Neural cell (in vitro differentiated cells): ENCODE measurements around the gene RBP5. TPM values are rescaled to one million over a fixed set of nuclear protein-coding genes. Genes with fewer than 3 reads are reported as not detected.

ENCODE experiments used
- H2AFZ ChIP-seq: fragments of 200-600, 300-800 bp; sonication (generic), shearing (Covaris generic); 2 replicates; pipeline ENCODE4 v1.6.0; 2014; ENCODE audit warnings: low read depth, mild to moderate bottlenecking, antibody characterized with exemption, low read length, moderate library complexity
- H3F3A ChIP-seq: fragments of 200-600 bp; shearing (Covaris generic); 2 replicates; pipeline ENCODE4 v1.6.1; 2016; ENCODE audit warnings: mild to moderate bottlenecking, moderate library complexity, mixed read lengths, antibody characterized with exemption, low read length; ENCODE audit not compliant: insufficient read depth, poor library complexity, severe bottlenecking
- H3K27ac ChIP-seq: fragments of 200-600, 300-800 bp; sonication (generic), shearing (Covaris generic); 2 replicates; pipeline ENCODE4 v1.5.1; 2014; ENCODE audit warnings: mild to moderate bottlenecking, low read length, moderate library complexity
- H3K27me3 ChIP-seq: fragments of 300-800, 200-600 bp; sonication (generic), shearing (Covaris generic); 2 replicates; pipeline ENCODE4 v1.6.0; 2014; ENCODE audit warnings: mild to moderate bottlenecking, low read depth, low read length, moderate library complexity; ENCODE audit not compliant: insufficient read depth
- H3K36me3 ChIP-seq: fragments of 300-800, 200-600 bp; sonication (generic), shearing (Covaris generic); 2 replicates; pipeline ENCODE4 v1.5.1; 2014; ENCODE audit warnings: mild to moderate bottlenecking, antibody characterized with exemption, low read length, moderate library complexity; ENCODE audit not compliant: insufficient read depth
- H3K4me2 ChIP-seq: fragments of 300-800, 200-600 bp; sonication (generic), shearing (Covaris generic); 2 replicates; pipeline ENCODE4 v1.6.0; 2014; ENCODE audit warnings: mild to moderate bottlenecking, low read length
- H3K4me3 ChIP-seq: fragments of 300-800, 200-600 bp; sonication (generic), shearing (Covaris generic); 2 replicates; pipeline ENCODE4 v1.5.1; 2014; ENCODE audit warnings: mild to moderate bottlenecking, low read length, moderate library complexity
- H3K79me2 ChIP-seq: fragments of 200-600 bp; shearing (Covaris generic); replicated peaks from 2 replicates; pipeline ENCODE4 v1.6.0; 2014; ENCODE audit warnings: mild to moderate bottlenecking, low read length, moderate library complexity; ENCODE audit not compliant: insufficient read depth
- H3K9ac ChIP-seq: fragments of 300-800, 200-600 bp; sonication (generic), shearing (Covaris generic); 2 replicates; pipeline ENCODE4 v1.6.1; 2016; ENCODE audit warnings: mild to moderate bottlenecking, low read length, mixed read lengths
- H3K9me2 ChIP-seq: fragments of 200-600 bp; shearing (Covaris generic); 2 replicates; pipeline ENCODE4 v1.6.1; 2016; ENCODE audit warnings: mild to moderate bottlenecking, low read length, mixed read lengths; ENCODE audit not compliant: insufficient read depth
- H3K9me3 ChIP-seq: fragments of 200-600, 300-800 bp; sonication (generic), shearing (Covaris generic); 2 replicates; pipeline ENCODE4 v1.6.1; 2016; ENCODE audit warnings: mild to moderate bottlenecking, mixed run types, low read length, moderate library complexity, mixed read lengths
- H4K20me1 ChIP-seq: fragments of 200-600 bp; shearing (Covaris generic); 2 replicates; pipeline ENCODE4 v1.6.1; 2016; ENCODE audit warnings: mild to moderate bottlenecking, mixed run types; ENCODE audit not compliant: insufficient read depth
- EP300 ChIP-seq: fragments of 450-650 bp; conservative IDR thresholded peaks from 2 replicates; pipeline ENCODE4 v1.6.1; 2014; ENCODE audit warnings: antibody characterized with exemption, mild to moderate bottlenecking, moderate library complexity; ENCODE audit not compliant: poor library complexity, severe bottlenecking
- EZH2 ChIP-seq: fragments of 200-600, 300-800 bp; shearing (Covaris generic), sonication (generic); IDR thresholded peaks from 2 replicates; pipeline ENCODE4 v1.6.1; 2014; ENCODE audit warnings: antibody characterized with exemption, low read length, borderline replicate concordance, mild to moderate bottlenecking; ENCODE audit not compliant: insufficient read depth, poor library complexity, severe bottlenecking
- MXI1 ChIP-seq: fragments of 450-650 bp; conservative IDR thresholded peaks from 2 replicates; pipeline ENCODE4 v1.6.1; 2014; ENCODE audit warnings: antibody characterized with exemption, mild to moderate bottlenecking; ENCODE audit not compliant: poor library complexity, severe bottlenecking
- POLR2AphosphoS5 ChIP-seq: IDR thresholded peaks from 2 replicates; pipeline ENCODE4 v1.6.1; 2012
- RAD21 ChIP-seq: fragments of 450-650 bp; conservative IDR thresholded peaks from 2 replicates; pipeline ENCODE4 v1.6.1; 2014; ENCODE audit warnings: antibody characterized with exemption, mild to moderate bottlenecking, moderate library complexity
- REST ChIP-seq: IDR thresholded peaks from 2 replicates; pipeline ENCODE4 v1.6.1; 2012; ENCODE audit warnings: borderline replicate concordance
- SMC3 ChIP-seq: fragments of 450-650 bp; conservative IDR thresholded peaks from 2 replicates; pipeline ENCODE4 v1.6.1; 2014; ENCODE audit warnings: antibody characterized with exemption, mild to moderate bottlenecking, moderate library complexity; ENCODE audit not compliant: poor library complexity
- TAF1 ChIP-seq: IDR thresholded peaks from 2 replicates; pipeline ENCODE4 v1.6.1; 2012; ENCODE audit warnings: low read depth
- polyA plus RNA-seq: library from polyadenylated mRNA; depleted of rRNA; stranded (reverse); fragments of >200 nt; gene quantifications from 2 replicates; pipeline ENCODE4 v1.2.3, GENCODE V29; 2014
- TF ChIP-seq, protein P1 (sequence below): fragments of 450-650 bp; IDR thresholded peaks from 2 replicates; pipeline ENCODE4 v1.5.1; 2014; ENCODE audit warnings: antibody characterized with exemption, mild to moderate bottlenecking, moderate library complexity; ENCODE audit not compliant: poor library complexity, severe bottlenecking

The RBP5 gene
- polyA plus RNA-seq, 1 donor from 2014 or later, result 1.9 TPM

DNA sequence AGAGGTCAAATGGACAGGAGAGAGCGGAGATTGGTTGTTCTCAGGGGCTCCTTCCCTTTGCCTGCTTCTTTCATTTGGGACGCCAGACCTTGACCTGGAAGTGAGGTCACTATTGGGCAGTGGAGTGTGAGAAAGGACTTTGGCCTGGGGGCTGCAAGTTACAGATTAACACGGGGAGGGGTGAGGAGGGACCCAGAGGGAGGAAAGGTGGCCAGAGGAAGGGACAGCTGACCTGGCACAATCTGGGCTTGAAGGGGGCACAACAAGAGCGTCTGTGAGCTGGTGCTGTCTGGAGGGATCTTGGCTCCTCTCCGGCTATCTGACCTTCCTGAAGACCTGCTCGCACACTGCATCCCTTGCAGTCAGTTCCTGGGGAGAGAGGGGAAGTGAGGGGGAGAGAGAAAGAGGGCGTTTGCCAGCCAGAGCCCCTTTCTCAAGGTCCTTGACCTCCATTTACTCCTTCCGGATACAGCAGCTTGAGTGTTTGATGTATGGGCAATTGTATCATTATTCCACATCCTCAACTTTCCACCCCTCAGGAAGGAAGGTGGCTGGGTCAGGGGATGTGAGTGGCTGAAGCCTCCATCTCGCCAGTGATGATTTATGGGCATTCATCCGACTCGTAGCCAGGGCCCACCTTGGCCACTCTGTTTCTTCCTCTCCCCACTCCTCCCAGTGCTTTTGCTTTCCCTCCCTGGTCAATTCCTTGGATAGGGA is 4.7 kb downstream of the RBP5 start:
- H3K27me3 ChIP-seq, result peaks cover 5% of the 10 kb centered on the region
- no peaks in the 10 kb centered on the region for H3K36me3 ChIP-seq
- H3K9me3 ChIP-seq, result no peaks in the 10 kb centered on the region
- H3K9ac ChIP-seq, result no peak overlapping the region
- H3K4me2 ChIP-seq, result no peak overlapping the region
- H3K9me2 ChIP-seq, result no peaks in the 10 kb centered on the region
- H3K27ac ChIP-seq, result no peak overlapping the region
- no peaks in the 10 kb centered on the region for H3K79me2 ChIP-seq
- TF ChIP-seq, protein P1, sequence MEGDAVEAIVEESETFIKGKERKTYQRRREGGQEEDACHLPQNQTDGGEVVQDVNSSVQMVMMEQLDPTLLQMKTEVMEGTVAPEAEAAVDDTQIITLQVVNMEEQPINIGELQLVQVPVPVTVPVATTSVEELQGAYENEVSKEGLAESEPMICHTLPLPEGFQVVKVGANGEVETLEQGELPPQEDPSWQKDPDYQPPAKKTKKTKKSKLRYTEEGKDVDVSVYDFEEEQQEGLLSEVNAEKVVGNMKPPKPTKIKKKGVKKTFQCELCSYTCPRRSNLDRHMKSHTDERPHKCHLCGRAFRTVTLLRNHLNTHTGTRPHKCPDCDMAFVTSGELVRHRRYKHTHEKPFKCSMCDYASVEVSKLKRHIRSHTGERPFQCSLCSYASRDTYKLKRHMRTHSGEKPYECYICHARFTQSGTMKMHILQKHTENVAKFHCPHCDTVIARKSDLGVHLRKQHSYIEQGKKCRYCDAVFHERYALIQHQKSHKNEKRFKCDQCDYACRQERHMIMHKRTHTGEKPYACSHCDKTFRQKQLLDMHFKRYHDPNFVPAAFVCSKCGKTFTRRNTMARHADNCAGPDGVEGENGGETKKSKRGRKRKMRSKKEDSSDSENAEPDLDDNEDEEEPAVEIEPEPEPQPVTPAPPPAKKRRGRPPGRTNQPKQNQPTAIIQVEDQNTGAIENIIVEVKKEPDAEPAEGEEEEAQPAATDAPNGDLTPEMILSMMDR, result no peak
- TF ChIP-seq TAF1, result no peak
- TF ChIP-seq EZH2, result no peak
- no peak for TF ChIP-seq POLR2AphosphoS5
- TF ChIP-seq MXI1, result no peak
- no peak for TF ChIP-seq REST
- TF ChIP-seq EP300, result no peak
- TF ChIP-seq RAD21, result no peak
- no peaks in the 10 kb centered on the region for H3F3A ChIP-seq
- H3K4me3 ChIP-seq, result no peak overlapping the region
- no peaks in the 10 kb centered on the region for H4K20me1 ChIP-seq
- H2AFZ ChIP-seq, result no peak overlapping the region

GRCh38 chr12:7122811-7123769 is 5.6 kb downstream of the RBP5 start:
- Histone ChIP-seq H3K9me3 (no peaks in the 10 kb centered on the region), H3K79me2 (no peaks in the 10 kb centered on the region), H3F3A (no peaks in the 10 kb centered on the region), H3K27me3 (no peaks in the 10 kb centered on the region), H3K27ac (no peak overlapping the region), H3K36me3 (no peaks in the 10 kb centered on the region), H3K4me2 (no peak overlapping the region), H2AFZ (no peak overlapping the region), H3K4me3 (no peak overlapping the region), H4K20me1 (no peaks in the 10 kb centered on the region), H3K9me2 (no peaks in the 10 kb centered on the region), H3K9ac (no peak overlapping the region)
- TF ChIP-seq MXI1 (no peak), SMC3 (no peak), RAD21 (no peak), REST (no peak), EZH2 (no peak), TAF1 (no peak), EP300 (no peak), POLR2AphosphoS5 (no peak)
- TF ChIP-seq, protein P1, result no peak
